ENCODE data around the gene TNFSF13B.
A peak's percentile ranks its signal among the peaks of the same experiment; 100 is the strongest.

The TNFSF13B gene

GRCh38 chr13:108332791-108333190, 63.3 kb downstream of the TNFSF13B start:
- DNase-seq (ENCODE audit: low read depth, low spot score): no peak
- no peak overlapping the region for H3K4me3 ChIP-seq (ENCODE audit: low read depth, low read length)
- TF ChIP-seq CTCF (IDR thresholded peaks at IDR 0.05; ENCODE audit: low read depth, low read length): no peak
- in situ Hi-C loops (cut with HindIII; ENCODE audit: low sequenced_read_pairs): no loop called here

GRCh38 chr13:108342369-108343289, 73.1 kb downstream of the TNFSF13B start:
- H3K4me3 ChIP-seq (ENCODE audit: low read depth, low read length): no peak overlapping the region

GRCh38 chr13:108345016-108345415, 75.5 kb downstream of the TNFSF13B start:
- no peak overlapping the region for H3K4me3 ChIP-seq (ENCODE audit: low read depth, low read length)
- no peak for DNase-seq (ENCODE audit: low read depth, low spot score)
- no peak for TF ChIP-seq CTCF (IDR thresholded peaks at IDR 0.05; ENCODE audit: low read depth, low read length)
- in situ Hi-C loops (cut with HindIII; ENCODE audit: low sequenced_read_pairs): no loop called here

More at GRCh38 chr13:108342369-108343289, 73.1 kb downstream of the TNFSF13B start:
- TF ChIP-seq CTCF (IDR thresholded peaks at IDR 0.05; ENCODE audit: low read depth, low read length): peak; percentile 71
- in situ Hi-C loops (cut with HindIII; ENCODE audit: low sequenced_read_pairs): no loop called here
- peak; percentile 55 for DNase-seq (ENCODE audit: low read depth, low spot score)

- TF ChIP-seq CTCF (IDR thresholded peaks at IDR 0.05; ENCODE audit: low read depth, low read length): no peak
- no peak overlapping the region for H3K4me3 ChIP-seq (ENCODE audit: low read depth, low read length)
- no peak for DNase-seq (ENCODE audit: low read depth, low spot score)
- in situ Hi-C loops (cut with HindIII; ENCODE audit: low sequenced_read_pairs): no loop called here
Observed at GRCh38 chr13:108346376-108346775, 76.9 kb downstream of the TNFSF13B start.

GRCh38 chr13:108349269-108349668, 79.8 kb downstream of the TNFSF13B start:
- H3K4me3 ChIP-seq (ENCODE audit: low read depth, low read length): no peak overlapping the region
- no peak for TF ChIP-seq CTCF (IDR thresholded peaks at IDR 0.05; ENCODE audit: low read depth, low read length)
- no peak for DNase-seq (ENCODE audit: low read depth, low spot score)
- in situ Hi-C loops (cut with HindIII; ENCODE audit: low sequenced_read_pairs): no loop called here

- no peak overlapping the region for H3K4me3 ChIP-seq (ENCODE audit: low read depth, low read length)
- no peak for TF ChIP-seq CTCF (IDR thresholded peaks at IDR 0.05; ENCODE audit: low read depth, low read length)
- in situ Hi-C loops (cut with HindIII; ENCODE audit: low sequenced_read_pairs): no loop called here
- no peak for DNase-seq (ENCODE audit: low read depth, low spot score)
Observed at GRCh38 chr13:108350579-108350978, 81.1 kb downstream of the TNFSF13B start.

Data from astrocyte of the spinal cord (primary cell).